Islet of Langerhans (tissue), 1 donor: ENCODE results near the gene ITGA3.
"Not testable (repeated sequence)": the region's sequence is repeated elsewhere in the genome, so short reads cannot be mapped to it uniquely, and the experiment has no call there.

Experiments
- FAIRE-seq: peaks from one replicate; lab custom pipeline; 2011; peaks lifted over from hg19 to GRCh38; lab: Jason Lieb, UNC

Gene ITGA3

DNA sequence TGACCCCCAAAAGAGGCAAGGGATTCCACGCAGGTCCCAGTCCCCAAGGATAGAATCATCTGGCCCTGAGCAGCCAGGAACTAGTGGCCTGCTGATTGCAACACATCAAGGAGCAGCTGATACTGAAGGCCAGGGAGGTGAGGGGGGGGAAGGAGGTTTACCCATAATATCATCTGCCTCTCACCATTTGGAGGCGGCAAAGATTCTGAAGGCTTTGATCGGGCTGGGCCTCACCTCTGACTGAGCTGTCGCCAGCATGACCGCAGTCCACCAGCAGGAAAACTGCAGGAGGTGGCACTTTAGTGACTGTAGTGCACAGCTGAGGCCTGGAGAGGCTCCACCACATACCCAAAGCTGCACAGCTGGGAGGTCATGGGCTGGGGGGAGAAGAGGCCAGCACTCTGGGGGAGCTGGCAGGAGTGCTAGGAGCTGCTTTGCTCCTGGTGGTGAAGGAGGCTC, 20.5 kb upstream of the ITGA3 start:
- FAIRE-seq = no peak

DNA sequence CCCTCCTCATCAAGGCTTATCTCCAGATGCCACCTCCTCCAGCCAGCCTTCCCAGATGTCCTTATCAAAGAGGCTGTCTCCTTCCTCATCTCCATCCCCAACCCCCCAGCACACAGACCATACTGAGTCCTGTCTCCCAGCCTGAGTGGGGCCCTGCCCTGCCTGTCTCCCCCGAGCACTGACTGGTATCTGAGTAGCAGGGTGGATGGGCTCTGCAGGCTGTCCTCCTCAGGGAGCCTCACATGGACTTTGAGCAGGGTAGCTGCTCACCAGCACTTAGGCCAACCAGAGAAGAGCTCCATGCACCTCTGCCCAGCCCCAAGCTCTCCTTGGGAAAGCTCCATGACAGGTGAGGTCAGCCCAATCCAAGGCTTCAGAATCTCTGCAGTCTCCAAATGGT, 20.0 kb upstream of the ITGA3 start:
- FAIRE-seq = no peak

DNA sequence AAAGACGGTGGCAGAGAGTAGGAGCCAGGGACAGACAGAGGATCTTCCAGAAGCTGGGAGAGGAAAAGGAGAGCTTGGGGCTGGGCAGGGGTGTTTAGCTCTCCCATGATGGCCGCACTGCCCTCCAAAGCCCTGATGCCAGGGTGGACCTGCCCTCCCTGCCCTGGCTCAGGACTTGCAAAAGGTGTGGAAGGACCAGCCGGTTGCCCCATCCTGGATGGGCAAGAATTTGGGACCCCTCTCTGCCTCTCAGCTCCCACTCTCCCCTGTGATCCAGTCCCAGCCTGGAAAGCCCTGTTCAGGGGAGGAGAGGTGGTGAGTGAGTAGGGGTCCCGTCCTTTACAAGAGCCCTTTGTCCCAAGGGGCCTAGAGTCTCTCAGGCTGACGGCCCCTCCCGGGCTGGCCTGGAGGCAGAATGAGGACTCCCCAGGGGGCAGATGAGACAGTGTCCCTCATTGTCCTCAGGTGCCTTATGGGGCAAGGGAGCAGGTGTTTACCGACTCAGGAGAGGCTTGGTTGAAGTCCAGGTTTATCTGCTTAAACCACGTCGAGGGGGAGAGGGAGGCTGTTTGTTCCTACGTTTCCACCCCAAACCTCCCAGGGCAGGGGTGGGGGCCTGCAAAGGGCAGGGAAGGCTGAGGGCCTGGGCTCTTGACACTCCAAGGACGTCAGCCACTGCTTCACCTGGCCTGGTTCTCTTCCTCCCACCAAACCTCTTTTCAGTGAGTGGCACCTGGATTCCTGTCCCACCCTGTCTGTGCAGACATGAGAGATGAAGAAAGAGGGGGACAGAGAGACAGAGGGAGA, 19.3 kb upstream of the ITGA3 start:
- FAIRE-seq = no peak

DNA sequence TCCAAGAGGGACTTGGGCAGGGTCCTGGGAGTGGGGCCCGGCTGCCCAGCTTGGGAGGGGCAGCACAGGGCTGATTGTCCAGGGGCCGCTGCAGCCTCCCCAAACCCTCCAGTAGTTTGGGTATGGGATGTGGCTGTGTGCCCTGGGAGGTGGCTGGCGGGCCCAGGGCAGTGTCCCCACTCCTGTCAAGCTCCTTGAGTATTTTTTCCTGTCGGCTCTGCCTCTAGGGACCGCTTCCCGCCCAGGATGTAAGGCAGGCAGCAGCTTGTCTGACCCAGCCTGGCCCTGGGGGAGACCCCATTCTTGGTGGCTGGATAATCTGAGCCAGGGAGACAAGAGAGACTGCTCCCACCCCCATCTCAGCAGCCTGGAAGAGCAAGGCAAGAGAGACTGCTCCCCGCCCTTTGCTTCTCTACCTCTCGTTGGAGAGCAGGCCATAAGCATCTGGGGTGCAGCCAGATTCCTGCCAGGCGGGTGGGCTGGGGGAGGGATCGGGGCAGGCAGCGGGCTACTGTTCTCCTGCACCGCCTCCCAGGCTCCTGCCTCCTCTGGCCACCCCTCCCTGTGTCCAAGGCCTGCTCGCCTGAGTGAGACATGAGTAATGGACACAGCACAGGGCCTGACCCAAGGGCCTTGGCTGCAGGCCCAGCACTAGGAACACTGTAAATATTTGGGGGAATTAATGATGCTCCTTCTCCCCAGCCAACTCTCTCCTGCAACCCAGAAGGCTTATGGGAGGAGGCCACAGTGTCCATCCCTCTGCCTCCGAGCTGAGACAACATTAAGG, 18.4 kb upstream of the ITGA3 start:
- FAIRE-seq = no peak

DNA sequence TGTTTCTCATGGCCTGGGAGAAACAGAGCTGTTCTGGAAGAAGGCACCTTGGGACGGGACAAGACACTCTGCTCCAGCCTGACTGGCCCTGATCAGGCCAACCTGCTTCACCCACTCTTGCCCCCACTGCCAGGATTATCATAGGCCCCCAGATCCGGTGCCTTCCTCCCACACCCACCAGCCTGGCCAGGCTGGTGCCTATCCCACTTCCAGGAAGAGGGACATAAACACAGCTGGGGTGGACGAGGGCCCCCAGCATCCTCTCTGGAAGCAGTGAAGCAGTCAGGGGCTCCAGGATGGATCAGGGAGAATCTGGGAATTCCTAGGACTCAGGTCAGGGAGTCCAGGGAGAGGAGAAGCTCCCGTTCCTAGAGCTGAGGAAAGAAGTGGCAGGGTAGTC, 16.9 kb upstream of the ITGA3 start:
- no peak for FAIRE-seq

DNA sequence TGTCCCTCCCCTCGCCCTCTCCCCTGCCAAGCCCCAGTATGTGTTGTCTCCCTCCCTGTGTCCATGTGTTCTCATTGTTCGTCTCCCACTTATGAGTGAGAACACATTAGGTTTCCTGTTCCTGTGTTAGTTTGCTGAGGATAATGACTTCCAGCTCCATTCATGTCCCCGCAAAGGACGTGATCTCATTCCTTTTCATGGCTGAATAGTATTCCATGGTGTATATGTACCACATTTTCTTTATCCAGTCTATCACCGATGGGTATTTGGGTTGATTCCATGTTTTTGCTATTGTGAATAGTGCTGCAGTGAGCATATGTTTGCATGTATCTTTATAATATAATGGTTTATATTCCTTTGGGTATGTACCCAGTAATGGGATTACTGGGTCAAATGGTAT, 15.4 kb upstream of the ITGA3 start:
- not testable (repeated sequence) for FAIRE-seq

DNA sequence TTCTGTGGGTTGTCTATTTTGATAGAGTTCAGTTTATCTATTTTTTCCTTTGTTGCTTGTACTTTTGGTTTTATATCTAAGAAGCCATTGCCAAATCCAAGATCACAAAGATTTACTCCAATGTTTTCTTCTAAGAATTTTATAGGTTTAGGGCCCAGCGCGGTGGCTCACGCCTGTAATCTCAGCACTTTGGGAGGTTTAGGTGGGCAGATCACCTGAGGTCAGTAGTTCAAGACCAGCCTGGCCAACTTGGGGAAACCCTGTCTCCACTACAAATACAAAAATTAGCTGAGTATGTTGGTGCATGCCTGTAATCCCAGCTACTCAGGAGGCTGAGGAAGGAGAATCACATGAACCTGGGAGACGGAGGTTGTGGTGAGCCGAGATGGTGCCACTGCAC, 13.7 kb upstream of the ITGA3 start:
- no peak for FAIRE-seq

DNA sequence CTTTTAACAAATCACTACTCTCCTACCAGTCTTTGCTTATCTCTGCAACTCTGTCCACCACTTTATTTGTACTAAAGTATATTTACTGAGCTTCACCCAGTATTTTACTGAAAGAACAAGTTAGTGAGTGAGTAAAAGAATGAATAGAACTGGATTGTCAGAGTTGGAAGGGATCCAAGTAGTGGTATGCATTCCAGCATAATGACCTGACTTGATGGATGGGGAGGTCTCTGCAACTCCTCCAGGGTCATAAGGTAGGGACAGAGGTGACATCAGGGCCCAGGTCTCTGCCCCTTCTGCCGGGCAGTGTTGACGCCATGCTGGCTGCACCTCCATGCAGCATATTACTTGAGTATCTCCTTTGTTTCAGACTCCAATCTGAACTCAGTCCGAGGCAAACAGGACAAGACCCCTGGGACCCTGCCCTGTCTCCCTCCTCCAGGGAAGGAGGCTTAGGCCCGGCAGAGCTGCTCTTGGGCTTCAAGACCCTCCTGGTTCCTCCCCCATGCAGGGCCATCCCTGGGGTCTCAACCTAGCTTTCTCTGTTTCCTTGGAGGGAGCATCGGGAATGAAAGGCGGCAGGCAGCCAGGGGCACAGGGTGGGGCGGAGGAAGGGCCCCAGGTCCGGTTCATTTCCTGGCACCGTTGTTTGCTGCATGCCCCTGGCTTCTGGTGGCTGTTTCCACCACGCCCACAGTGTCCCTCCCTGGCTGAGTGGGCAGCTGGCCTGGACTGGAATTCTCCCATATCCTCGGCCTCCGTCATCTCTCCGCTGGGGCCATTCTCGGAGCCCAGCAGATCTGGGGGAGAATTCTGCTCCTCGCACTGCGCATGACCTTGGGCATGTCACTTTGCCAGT, 12.4 kb upstream of the ITGA3 start:
- FAIRE-seq = no peak

DNA sequence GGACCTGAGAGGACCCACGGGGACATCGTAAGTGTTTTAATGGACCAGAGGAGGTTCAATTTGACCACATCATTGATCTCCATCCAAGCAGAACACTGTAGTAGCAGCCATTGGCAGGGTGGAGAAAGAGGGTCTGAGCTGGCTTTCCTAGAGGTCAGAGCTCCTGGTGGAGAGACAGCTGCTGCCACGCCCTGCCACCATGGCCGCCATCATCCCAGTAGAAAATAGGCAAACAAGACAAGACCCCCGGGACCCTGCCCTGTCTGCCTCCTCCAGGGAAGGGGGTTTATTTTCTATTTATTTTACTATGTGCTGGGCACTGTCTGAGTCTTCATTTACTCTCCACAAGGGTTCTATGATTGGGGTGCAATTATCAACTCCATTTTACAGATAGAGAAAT, 11.4 kb upstream of the ITGA3 start:
- no peak for FAIRE-seq

DNA sequence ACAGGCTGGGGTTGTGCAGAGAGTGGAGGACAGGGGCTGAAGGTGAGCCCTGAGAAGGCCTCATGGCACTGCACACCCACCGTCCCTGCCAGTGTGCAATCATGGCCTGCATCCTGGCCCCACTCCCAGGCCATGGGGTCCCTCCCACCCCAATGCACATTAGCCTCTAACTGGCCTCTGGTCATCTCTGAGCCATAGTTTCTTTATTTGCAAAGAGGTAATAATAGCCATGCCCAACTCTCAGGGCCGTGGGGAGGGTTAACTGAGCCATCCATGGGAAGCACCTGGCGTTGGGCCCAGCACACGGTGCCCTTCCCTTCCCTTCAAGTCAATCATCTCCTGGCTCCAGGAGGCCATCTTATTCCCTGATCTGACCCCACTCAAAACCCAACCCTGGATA, 10.8 kb upstream of the ITGA3 start:
- FAIRE-seq = no peak

DNA sequence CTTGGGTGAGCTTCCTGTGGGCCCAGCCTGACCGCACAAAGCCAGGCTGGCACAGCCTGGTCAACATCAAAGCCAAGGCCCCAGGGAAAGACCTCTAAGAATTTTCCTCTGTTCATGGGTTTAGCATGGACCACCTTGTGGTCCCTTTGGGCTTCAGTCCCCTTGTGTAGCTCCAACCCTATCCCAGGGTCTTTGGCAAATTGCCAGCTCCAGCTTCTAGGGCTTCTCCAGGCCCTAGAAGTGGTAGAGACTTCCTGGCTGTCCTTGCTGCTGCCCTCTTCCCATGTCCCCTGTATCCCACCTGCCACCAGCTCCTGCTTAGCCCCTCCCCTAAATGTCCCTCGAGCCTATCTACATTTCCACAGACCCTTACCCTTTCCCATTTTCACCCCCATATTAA, 9.7 kb upstream of the ITGA3 start:
- no peak for FAIRE-seq

DNA sequence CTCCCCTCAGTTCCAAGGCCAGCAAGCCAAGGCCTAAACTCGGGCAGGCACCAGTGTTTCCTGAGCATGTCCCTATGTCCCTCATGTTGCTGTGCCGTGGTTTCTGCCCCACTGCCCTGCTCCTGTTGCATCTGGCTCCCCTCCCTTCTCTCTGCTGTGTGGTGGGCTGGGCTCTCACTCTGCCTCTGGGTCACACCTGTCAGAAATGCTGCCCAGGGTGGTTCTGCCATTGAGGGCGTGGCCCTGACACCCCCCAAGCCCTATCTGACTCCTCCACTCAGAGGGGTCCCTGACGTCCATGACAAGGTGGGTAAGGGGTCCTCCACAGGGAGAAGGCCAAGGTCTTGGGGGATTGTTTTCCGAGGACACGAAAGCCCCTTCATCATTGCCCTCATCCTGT, 9.2 kb upstream of the ITGA3 start:
- FAIRE-seq = no peak

DNA sequence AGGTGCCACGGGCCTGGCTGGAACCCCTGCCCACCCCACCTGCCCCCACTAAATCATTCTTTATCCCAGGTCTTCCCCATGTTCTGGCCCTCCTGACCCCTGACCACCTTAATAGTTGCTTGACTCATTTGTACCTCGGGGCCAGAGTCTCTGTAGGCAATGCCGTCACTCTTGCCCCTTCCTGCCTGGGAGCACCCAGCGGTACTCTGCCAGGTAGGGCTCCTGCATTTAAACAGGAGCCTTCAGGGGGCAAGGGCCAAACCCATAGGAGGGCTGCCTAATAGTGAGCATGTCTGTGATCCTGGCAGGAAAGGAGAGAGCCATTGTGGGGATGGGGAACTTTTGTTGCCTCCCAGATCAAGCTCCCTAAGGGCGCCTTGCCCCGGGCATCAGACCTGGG, 8.8 kb upstream of the ITGA3 start:
- no peak for FAIRE-seq

DNA sequence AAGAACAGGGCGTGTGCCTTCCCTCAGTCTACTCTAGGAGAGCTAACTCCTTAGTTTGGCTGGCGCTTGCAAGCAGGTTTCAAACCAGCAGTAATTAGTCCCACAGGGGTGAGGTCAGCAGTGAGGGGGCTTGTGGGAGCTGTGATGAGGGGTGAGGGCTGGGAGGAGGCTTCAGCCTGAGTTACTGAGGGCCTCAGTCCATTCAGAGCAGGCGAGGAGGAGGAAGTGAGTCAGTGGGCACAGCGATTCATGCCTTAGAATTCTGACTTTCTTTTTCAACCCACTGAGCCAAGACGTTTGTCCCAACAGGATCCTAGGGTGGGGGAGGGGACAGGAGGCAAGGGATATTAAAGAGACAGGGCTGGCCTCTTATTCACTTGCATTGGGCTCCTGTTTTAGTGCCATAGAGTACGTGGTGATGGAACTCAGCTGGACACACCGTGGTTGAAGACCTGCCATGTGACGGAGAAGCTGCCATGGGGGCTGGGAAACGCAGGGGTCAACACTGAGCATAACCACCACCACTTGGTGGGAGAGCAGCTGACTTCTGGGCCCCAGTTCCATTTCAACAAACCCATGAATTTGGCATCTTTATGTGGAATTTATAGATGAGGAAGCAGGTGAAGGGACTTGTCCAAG, 8.3 kb upstream of the ITGA3 start:
- FAIRE-seq = no peak

DNA sequence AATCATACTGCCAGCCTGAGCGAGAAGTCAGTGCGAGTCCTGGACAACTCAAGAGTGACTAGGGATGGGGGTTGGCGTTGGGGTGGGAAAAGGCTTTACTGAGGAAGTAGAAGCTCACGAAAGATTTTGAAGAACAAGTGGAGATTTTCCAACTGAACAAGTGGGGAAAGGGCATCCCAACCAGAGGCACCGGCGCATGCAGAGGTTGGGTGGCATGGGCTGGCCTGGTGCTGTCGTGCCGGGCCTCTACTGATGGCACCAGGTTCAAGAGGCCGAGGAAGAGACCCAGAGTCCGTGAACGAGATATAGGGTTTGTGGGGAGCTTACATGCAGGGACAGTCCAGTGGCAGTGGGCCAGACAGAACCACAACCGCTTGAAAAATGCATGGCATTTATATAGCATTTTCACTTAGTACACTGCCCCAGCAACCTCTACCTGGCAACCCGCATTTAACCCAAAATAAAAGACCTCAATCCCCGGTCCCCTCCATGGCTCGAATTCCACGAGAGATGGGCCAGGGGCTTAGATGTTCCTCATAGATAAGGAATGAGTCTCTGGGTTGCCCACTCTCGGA, 7.7 kb upstream of the ITGA3 start:
- FAIRE-seq = no peak

DNA sequence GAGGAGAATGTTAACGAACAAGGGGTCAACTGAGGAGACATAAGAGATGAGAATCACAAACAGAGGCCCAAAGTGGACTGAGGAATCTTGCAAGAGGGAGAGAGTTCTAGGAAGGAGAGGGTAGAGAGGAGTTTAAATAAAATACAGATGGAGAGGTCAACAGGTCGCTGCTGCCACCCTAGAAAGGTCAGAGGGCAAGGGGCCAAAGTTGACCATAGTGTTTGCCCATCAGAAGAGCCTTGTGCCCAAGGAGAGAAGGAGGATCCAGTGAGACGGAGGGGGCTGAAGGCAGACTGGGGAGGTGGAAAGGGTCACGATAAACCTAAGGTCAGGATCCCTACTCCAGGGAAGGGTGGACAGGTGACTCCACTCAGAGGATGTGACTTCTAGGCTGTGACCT, 6.9 kb upstream of the ITGA3 start:
- FAIRE-seq = no peak

DNA sequence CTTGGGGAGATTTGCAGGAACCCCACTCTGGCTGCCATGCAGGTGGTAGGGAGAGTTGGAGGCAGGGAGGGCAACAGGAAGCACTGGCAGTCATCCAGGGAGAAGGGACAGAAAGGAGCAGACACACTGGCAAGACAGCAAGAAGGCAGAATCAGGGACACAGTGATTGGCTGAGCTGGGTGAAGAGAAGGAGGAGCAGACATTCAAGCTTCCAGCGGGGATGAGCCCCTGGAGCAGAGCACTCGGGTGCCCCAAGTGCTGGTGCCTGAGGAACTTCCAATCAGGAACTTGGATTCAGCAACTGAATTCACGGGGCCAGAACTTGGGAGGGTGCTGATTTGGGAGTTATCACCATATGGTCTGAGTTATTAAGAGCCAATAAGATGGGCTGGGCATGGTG, 6.3 kb upstream of the ITGA3 start:
- FAIRE-seq = no peak

DNA sequence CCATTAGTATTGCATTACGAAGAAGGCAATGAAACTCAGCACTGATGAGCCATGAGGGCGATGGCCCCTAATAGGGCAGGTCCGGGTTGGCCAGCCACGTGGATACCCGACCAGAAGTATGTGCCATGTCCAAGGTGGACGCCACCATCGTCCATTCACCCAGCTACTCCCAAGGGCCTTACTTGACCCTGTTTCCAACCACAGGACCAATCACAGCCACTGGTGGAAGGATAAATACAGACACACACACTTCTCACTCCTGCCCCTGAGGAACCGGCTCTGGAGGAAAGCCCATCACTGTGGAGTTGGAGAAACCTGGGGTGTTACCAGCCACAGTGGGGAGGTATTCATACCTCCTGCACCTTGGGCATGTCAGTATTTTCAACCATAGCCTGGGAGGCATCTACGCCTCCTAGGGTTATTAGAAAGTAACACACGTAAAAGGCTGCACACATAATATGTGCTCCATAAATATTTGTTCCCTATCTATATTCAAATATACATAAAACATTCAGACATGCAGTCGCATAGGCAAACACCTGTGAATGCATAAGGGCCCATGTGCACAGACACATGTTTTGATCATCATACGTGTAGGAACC, 5.4 kb upstream of the ITGA3 start:
- no peak for FAIRE-seq

DNA sequence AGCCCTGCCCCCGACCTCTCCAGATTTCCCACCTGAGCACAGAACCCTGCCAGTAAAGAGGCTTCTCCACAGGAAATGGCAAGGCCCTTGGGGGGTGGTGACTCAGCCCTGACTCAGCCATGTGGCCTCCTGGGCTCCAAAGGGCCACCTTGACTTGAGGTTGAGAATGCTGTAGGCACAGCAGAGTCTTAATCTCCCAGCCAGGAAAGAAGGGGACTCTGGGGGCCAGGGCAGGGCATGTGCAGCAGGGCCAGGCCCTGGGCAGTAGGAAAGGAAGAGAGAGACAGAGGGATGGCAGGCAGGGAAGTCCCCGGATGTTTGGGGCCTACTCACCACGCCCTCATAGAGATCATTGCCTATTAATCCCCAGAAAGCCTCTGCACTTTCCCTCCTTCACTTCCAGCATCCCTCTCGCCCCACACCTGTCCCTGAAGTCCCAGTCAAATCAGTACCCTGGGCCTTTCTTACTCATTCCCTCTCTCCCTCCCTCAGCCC, 4.8 kb upstream of the ITGA3 start:
- no peak for FAIRE-seq

DNA sequence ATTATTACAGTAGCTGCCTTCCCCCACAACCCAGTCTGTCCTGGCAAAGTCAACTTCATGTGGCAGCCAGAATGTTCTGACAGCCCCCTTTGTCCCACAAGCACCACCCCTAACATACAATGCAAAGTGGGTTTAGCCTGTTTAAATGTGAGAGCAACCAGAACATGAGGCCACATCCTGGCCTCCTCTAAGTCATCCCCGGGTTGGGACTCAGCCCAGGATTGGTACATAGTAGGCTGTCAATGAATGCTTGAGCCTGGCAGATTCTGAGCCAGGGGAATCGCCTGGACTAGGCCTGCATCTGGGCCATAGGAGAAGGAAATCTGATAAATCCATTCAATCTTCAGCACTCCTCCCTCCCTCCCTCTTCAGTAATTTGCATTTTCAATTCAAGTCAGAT, 4.3 kb upstream of the ITGA3 start:
- FAIRE-seq = no peak

DNA sequence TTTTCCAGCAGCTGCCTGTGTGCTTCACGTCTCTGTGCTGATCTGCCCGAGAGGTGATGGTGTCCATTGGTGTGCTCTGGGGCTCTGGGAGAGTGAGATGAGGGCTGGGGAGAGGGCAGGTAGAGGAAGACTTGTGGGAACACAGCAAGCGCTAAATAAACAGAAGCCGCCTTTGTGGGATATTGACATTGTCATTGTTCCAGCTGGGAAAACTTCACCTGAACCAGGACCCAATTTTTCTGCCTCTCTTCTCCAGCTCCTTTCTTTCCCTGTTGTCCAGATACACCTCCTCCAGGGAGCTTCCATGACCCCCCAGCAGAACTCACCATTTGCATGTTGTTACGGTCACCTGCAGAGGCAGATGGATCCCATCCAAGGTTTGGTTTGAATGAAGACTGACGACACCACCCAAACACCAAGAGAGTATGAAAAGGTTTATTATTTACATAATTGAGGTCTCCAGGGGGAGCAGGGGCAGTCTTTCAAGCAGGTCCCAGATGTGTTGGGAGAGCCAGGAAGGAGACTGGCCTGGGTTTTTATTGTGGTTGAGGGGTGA, 3.6 kb upstream of the ITGA3 start:
- no peak for FAIRE-seq
